Measurements from ENCODE around the gene MRAS.

DNA sequence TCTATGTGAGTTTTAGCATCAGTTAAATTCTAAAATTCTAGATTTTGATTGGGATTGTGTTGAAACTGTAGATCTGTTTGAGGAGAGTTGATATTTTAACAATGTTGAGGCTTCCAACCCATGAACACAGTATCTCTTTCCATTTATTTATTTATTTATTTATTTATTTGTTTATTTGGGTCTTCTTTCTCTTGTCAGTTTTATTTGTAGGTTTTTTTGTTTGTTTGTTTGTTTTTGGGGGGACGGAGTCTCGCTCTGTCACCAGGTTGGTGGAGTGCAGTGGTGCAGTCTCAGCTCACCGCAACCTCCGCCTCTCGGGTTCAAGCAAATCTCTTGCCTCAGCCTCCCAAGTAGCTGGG lies 25.3 kb downstream of the MRAS start:
- TF ChIP-seq CTCF (conservative IDR thresholded peaks at IDR 0.05; ENCODE audit: low read depth, low read length) (no peak), EZH2 (IDR thresholded peaks at IDR 0.05; ENCODE audit: borderline replicate concordance, low read depth, low read length, poor library complexity, severe bottlenecking) (no peak)

Measured in A673 (cell line).